Measurements from ENCODE around the gene RNF13. TPM values are rescaled to one million over a fixed set of nuclear protein-coding genes. Genes with fewer than 3 reads are reported as not detected.
"Not testable (repeated sequence)": the region's sequence is repeated elsewhere in the genome, so short reads cannot be mapped to it uniquely, and the experiment has no call there.

Gene RNF13
- total and polyA plus RNA-seq, 2 donors (not counting 1 experiment from before 2014, with no cell fraction given), result 38.0 to 86.5 TPM

DNA sequence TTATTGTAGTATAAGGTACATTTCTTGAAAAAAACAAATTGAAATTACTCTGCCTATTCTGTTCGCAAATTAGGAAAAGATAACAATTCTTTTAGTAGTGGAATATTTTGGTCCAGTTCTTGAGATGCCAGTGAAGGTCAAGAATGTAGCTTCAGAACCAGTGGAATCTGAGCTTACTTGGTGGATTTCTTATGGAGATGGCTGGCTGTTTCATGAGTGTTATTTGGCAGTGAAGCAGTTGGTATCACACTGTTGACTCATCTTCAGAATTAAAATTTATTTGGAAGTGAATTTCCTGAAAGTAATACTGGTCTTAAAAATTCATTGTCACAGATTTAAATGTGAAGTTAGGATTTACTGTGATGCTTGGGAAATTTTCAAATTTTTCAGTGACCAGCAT, 19.1 kb downstream of the RNF13 start:
- Histone ChIP-seq H2AFZ (ENCODE audit: insufficient read depth, low read depth, low read length, poor library complexity, severe bottlenecking) (no peak overlapping the region), H3K27ac (ENCODE audit: low read length in 2 of 2) (no peak overlapping the region), H3K4me2 (replicated peaks; ENCODE audit: low read depth, low read length, poor library complexity, severe bottlenecking) (no peak overlapping the region), H3K79me2 (ENCODE audit: control insufficient read depth, insufficient read depth, low read length) (peaks cover 91% of the 10 kb centered on the region), H3K4me1 (ENCODE audit: control insufficient read depth in 2 of 2, insufficient read depth in 2 of 2, low read length in 2 of 2) (no peaks in the 10 kb centered on the region), H3K9me3 (ENCODE audit: control extremely low read depth in 1 of 3, control insufficient read depth in 2 of 3, insufficient read depth in 1 of 3, low read length in 2 of 3) (peaks cover 11 to 62% (median 24%) of the 10 kb centered on the region in 3 donors), H3K27me3 (replicated peaks in 1 of 4; ENCODE audit: control extremely low read depth in 1 of 4, control insufficient read depth in 3 of 4, insufficient read depth in 4 of 4, low read length in 3 of 4) (no peaks in the 10 kb centered on the region), H3K36me3 (replicated peaks in 1 of 2; ENCODE audit: control extremely low read depth in 1 of 2, control insufficient read depth in 1 of 2, extremely low read depth in 1 of 2, insufficient read depth in 2 of 2, low read length in 1 of 2) (peaks cover 2 to 3% of the 10 kb centered on the region in 2 experiments), H3K4me3 (ENCODE audit: control extremely low read depth in 1 of 5, extremely low read depth in 1 of 5, insufficient read depth in 1 of 5, low read depth in 2 of 5, low read length in 4 of 5) (no peak overlapping the region), H4K20me1 (ENCODE audit: control insufficient read depth, insufficient read depth, low read length, poor library complexity, severe bottlenecking) (peaks cover 35% of the 10 kb centered on the region), H3K9ac (ENCODE audit: low read length) (no peak overlapping the region)
- POLR2A ChIA-PET, result no interaction called here
- WGBS (ENCODE audit: insufficient coverage), result no CpG with 5 or more reads among the region's 1 CpG
- Mint-ChIP-seq H3K27me3 (no peaks in the 10 kb centered on the region), H3K9me3 (ENCODE audit: insufficient read depth) (peaks cover 26% of the 10 kb centered on the region), H3K27ac (no peak overlapping the region), H3K4me1 (peaks cover 8% of the 10 kb centered on the region), H3K4me3 (no peak overlapping the region)
- DNase-seq (no peak), ATAC-seq (ENCODE audit: low read depth) (no peak)
- intact Hi-C loops (cut with micrococcal nuclease), result no loop called here
- TF ChIP-seq EZH2 (IDR thresholded peaks at IDR 0.05; ENCODE audit: borderline replicate concordance, insufficient read depth, low read depth, low read length, poor library complexity, severe bottlenecking), result no peak
- no peak for TF ChIP-seq CTCF (IDR thresholded peaks at IDR 0.05)
- CTCF ChIA-PET, result no interaction called here

DNA sequence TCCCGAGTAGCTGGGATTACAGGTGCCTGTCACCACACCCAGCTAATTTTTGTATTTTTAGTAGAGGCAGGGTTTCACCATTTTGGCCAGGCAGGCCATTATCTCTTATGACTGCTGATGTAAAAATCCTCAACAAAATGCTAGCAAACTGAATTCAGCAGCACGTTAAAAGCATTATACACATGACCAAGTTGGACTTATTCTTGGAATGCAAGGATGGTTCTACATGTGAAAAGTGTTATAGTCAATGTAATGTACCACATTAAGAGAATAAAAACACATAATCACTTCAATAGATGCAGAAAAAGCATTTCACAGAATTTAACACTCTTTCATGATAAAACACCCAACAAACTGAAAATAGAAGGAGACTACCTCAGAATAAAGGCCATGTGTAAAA, 20.2 kb downstream of the RNF13 start:
- no peaks in the 10 kb centered on the region for H3K4me1 ChIP-seq (ENCODE audit: control insufficient read depth in 2 of 2, insufficient read depth in 2 of 2, low read length in 2 of 2)
- intact Hi-C loops (cut with micrococcal nuclease), result no loop called here
- H2AFZ ChIP-seq (ENCODE audit: insufficient read depth, low read depth, low read length, poor library complexity, severe bottlenecking), result no peak overlapping the region
- ChIA-PET POLR2A (no interaction called here), CTCF (no interaction called here)
- no peak overlapping the region for H3K4me2 ChIP-seq (replicated peaks; ENCODE audit: low read depth, low read length, poor library complexity, severe bottlenecking)
- no peak overlapping the region for H3K27ac ChIP-seq (ENCODE audit: low read length in 2 of 2)
- H3K9me3 Mint-ChIP-seq (ENCODE audit: insufficient read depth), result peaks cover 32% of the 10 kb centered on the region
- H4K20me1 ChIP-seq (ENCODE audit: control insufficient read depth, insufficient read depth, low read length, poor library complexity, severe bottlenecking), result peaks cover 40% of the 10 kb centered on the region
- no peak overlapping the region for H3K27ac Mint-ChIP-seq
- WGBS (ENCODE audit: insufficient coverage), result no CpG with 5 or more reads among the region's 2 CpGs
- DNase-seq (no peak), ATAC-seq (ENCODE audit: low read depth) (no peak)
- H3K27me3 Mint-ChIP-seq, result no peaks in the 10 kb centered on the region
- TF ChIP-seq EZH2 (IDR thresholded peaks at IDR 0.05; ENCODE audit: borderline replicate concordance, insufficient read depth, low read depth, low read length, poor library complexity, severe bottlenecking), result no peak
- TF ChIP-seq CTCF (IDR thresholded peaks at IDR 0.05), result no peak
- peaks cover 2 to 7% of the 10 kb centered on the region in 2 experiments for H3K36me3 ChIP-seq (replicated peaks in 1 of 2; ENCODE audit: control extremely low read depth in 1 of 2, control insufficient read depth in 1 of 2, extremely low read depth in 1 of 2, insufficient read depth in 2 of 2, low read length in 1 of 2)
- no peak overlapping the region for H3K4me3 ChIP-seq (ENCODE audit: control extremely low read depth in 1 of 5, extremely low read depth in 1 of 5, insufficient read depth in 1 of 5, low read depth in 2 of 5, low read length in 4 of 5)
- H3K4me1 Mint-ChIP-seq, result peaks cover 4% of the 10 kb centered on the region
- no peak overlapping the region for H3K4me3 Mint-ChIP-seq
- no peak overlapping the region for H3K9ac ChIP-seq (ENCODE audit: low read length)
- H3K9me3 ChIP-seq (ENCODE audit: control extremely low read depth in 1 of 3, control insufficient read depth in 2 of 3, insufficient read depth in 1 of 3, low read length in 2 of 3), result peaks cover 12 to 71% (median 34%) of the 10 kb centered on the region in 3 donors
- no peaks in the 10 kb centered on the region for H3K27me3 ChIP-seq (replicated peaks in 1 of 4; ENCODE audit: control extremely low read depth in 1 of 4, control insufficient read depth in 3 of 4, insufficient read depth in 4 of 4, low read length in 3 of 4)
- H3K79me2 ChIP-seq (ENCODE audit: control insufficient read depth, insufficient read depth, low read length), result peaks cover 92% of the 10 kb centered on the region

DNA sequence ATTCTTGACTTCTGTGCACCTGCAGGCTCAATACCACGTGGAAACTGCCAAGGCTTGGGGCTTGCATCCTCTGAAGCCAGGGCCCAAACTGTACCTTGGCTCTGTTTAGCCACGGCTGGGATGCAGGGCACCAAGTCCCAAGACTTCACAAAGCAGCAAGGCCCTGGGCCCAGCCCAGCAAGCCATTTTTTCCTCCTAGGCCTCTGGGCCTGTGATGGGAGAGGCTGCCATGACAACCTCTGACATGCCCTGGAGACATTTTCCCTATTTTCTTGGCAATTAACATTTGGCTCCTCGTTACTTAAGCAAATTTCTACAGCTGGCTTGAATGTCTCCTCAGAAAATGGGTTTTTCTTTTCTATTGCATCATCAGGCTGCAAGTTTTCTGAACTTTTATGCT, 25.5 kb downstream of the RNF13 start:
- H3K4me2 ChIP-seq (replicated peaks; ENCODE audit: low read depth, low read length, poor library complexity, severe bottlenecking); ATAC-seq (ENCODE audit: low read depth); H3K27me3 Mint-ChIP-seq; DNase-seq; H3K4me1 ChIP-seq (ENCODE audit: control insufficient read depth in 2 of 2, insufficient read depth in 2 of 2, low read length in 2 of 2); POLR2A ChIA-PET; H3K27ac ChIP-seq (ENCODE audit: low read length in 2 of 2); H3K27ac Mint-ChIP-seq; H3K4me3 Mint-ChIP-seq; CTCF ChIA-PET; H3K4me3 ChIP-seq (ENCODE audit: control extremely low read depth in 1 of 5, extremely low read depth in 1 of 5, insufficient read depth in 1 of 5, low read depth in 2 of 5, low read length in 4 of 5); H3K36me3 ChIP-seq (replicated peaks in 1 of 2; ENCODE audit: control extremely low read depth in 1 of 2, control insufficient read depth in 1 of 2, extremely low read depth in 1 of 2, insufficient read depth in 2 of 2, low read length in 1 of 2); H3K9ac ChIP-seq (ENCODE audit: low read length); intact Hi-C loops (cut with micrococcal nuclease); H2AFZ ChIP-seq (ENCODE audit: insufficient read depth, low read depth, low read length, poor library complexity, severe bottlenecking); H3K27me3 ChIP-seq (replicated peaks in 1 of 4; ENCODE audit: control extremely low read depth in 1 of 4, control insufficient read depth in 3 of 4, insufficient read depth in 4 of 4, low read length in 3 of 4): not testable (repeated sequence)
- peaks cover 90% of the 10 kb centered on the region for H3K79me2 ChIP-seq (ENCODE audit: control insufficient read depth, insufficient read depth, low read length)
- H4K20me1 ChIP-seq (ENCODE audit: control insufficient read depth, insufficient read depth, low read length, poor library complexity, severe bottlenecking), result peaks cover 57% of the 10 kb centered on the region
- WGBS (ENCODE audit: insufficient coverage), result 97% methylated on average over 2 of the region's 3 CpGs
- H3K9me3 ChIP-seq (ENCODE audit: control extremely low read depth in 1 of 3, control insufficient read depth in 2 of 3, insufficient read depth in 1 of 3, low read length in 2 of 3), result peaks cover 16 to 42% (median 18%) of the 10 kb centered on the region in 3 donors
- peaks cover 26% of the 10 kb centered on the region for H3K9me3 Mint-ChIP-seq (ENCODE audit: insufficient read depth)
- peaks cover 28% of the 10 kb centered on the region for H3K4me1 Mint-ChIP-seq
